ENCODE measurements around the gene NDEL1.
"Not testable (repeated sequence)": the region's sequence is repeated elsewhere in the genome, so short reads cannot be mapped to it uniquely, and the experiment has no call there.

The NDEL1 gene, protein sequence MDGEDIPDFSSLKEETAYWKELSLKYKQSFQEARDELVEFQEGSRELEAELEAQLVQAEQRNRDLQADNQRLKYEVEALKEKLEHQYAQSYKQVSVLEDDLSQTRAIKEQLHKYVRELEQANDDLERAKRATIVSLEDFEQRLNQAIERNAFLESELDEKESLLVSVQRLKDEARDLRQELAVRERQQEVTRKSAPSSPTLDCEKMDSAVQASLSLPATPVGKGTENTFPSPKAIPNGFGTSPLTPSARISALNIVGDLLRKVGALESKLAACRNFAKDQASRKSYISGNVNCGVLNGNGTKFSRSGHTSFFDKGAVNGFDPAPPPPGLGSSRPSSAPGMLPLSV
- total RNA-seq = 190 reads per million, percentile 92 among the genes with 10 or more reads in this experiment

DNA sequence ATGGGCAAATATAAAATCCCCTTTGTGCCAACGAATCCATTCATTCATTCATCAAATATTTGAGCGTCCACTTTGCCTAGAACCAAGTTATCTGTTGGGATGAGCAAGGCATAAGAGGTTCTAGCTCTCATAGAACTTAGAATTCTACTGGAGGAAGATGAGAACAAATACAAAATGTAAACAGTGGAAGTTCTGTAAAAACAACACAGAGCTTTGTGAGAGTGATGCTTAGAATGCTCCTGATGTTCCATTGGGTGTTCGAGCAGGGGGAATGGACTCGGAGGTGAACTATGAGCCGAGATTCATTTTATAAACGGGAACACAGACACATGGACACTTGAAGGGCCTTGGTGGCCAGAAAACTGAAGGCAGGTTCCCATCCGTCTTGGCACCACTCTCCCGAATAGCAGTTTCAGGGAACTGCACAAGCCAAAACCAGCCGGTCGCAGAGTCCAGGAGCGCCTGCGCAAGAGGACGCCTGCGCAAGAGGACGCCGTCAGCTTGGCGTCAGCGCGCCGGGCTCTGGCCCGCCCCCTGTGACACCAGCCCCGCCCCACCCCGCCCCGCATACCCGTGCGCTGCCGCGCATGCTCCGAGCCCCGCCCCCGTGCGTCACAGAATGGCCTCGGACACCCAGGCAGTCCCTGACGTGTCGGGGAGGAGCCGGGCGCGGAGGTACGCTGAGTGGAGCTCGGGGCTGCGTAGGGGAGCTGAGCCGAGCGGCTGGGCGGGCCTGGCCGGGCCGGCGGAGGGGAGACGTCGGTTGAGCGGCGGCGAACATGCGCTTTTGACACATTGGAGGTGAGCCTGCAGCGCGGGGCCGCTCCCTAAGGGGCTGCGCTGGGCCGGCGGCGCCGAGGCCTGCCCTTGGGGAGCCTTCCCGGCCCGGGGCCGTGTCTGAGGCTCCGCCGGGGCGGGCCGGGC, at the start of gene NDEL1:
NDEL1 (plus strand) TSS at position 640 of the 924 bp plus-strand sequence. CDS start 8,388 bp downstream, outside the sequence.
- DNase-seq = peak; percentile 100

DNA sequence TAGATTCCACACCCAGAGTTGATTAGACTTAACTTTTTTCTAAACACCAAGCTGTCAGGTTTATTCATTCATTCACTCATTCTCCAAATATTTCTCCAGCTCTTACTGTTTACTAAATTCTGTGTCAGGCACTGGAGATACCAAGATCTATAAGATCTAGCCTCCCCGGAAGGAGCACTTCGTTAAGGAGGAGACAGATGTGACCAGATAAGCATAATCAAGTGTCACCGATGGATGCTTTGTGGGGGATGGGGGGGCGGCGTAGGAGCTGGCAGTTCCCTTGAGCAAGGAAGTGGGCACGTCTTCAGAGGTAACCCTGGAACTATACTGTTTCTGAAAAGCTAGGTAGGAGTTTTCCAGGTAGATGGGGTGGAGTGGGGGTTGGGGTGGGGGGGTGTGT, 48.8 kb upstream of the NDEL1 start:
- no peak for DNase-seq

DNA sequence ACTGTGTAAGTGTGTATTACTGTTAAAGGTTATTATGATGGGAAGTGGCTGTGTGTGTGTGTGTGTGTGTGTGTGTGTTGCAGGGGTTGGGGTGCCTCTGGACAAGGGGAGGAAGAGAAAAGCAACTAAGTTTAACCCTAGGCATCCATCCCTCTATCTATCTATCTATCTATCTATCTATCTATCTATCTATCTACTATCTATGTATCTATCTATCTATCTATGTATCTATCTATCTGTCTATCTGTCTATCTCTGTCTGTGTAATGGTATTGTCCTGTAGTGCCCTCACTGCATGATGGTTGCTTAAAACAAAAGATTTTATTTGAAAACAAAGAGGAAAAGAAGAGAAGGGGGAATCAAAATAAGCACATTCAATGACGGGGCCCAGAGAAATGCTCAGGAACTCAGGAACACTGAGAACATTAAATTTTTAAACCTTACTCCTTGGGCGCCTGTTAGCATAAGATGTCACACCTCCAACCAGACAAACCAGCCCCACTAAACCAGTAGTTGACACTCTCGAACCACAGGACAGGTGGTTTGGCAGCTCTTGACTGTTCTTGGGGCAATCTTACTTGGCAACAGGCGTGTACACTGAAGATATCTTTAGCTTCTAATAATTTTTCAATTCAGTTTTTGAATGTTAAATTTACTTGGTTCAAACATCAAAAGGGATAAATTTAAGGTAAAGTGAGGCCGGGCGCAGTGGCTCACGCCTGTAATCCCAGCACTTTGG, 47.6 kb upstream of the NDEL1 start:
- DNase-seq = no peak

DNA sequence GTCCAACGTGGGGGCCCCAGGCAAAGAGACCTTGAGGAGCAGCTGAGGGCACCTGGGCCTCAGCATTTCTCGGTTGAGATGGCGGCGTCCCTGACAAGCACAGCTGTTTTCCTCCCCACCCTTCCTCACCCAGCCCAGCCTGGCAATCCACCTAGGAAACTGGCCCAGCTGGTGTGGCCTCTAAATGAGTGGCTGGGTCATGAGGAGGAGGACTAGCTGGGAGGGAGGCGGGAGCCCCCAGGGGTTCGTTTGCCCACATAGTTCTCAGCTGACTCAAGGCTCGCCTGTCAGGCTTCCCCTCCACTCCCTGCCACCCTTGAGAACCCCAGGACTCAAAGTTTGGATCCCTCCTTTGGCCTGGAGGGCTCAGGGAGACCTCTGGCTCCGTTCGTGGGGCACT, 44.0 kb upstream of the NDEL1 start:
- no peak for DNase-seq

DNA sequence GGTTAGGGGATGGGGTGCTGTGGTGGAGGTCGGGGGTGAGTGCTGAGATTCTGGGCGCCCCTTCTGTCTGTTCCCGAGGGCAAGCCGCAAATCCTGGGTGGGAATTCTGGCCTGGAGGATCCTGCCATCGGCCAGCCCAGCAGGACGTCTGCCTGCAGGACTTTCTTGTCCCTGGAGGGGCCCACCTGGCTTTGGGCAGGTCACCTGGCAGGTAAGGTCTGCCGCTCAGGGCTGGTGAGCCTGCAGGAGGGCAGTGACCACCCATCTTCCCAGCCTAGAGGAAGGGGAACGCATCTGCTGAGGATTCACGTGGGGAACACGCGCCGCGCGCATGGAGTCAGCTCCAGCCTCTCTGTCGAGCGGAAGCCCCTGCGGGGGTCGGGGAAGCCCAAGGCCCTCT, 43.4 kb upstream of the NDEL1 start:
- no peak for DNase-seq

DNA sequence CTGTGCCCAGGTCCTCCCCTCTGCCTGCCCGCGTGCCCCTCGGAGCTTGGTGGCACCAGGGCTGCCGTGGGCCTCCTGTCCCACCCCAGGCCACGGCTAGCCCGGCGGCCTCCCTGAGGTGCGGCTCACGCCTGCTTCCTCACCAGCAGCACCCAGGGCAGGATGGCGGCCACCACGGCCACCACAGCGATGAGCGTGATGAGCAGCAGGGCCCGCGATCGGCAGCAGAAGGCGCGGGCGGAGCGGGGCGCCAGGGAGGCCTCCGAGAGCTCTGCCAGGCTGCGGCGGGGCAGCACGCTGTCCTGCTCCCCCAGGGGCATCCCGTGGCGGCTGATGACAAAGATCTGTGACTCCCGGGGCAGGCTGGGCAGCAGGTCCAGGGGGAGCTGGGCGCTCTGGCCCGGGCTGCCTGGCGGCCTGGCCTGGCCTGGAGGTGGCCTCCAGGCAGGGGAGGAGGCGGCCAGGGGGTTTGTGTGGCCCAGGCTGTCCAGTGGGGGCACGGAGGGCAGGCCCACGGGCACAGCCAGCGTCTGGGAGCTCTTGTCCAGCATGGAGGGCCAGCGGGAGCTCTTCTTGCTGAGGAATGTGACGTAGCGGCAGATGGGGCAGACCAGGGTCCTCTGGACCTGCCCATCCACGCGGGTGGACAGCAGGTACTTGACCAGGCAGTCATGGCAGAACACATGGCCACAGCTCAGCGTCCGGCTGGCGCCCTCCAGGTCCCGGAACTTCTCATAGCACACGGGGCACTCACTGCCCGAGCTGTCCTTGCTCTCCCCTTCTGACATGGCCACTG, 42.8 kb upstream of the NDEL1 start:
- no peak for DNase-seq

DNA sequence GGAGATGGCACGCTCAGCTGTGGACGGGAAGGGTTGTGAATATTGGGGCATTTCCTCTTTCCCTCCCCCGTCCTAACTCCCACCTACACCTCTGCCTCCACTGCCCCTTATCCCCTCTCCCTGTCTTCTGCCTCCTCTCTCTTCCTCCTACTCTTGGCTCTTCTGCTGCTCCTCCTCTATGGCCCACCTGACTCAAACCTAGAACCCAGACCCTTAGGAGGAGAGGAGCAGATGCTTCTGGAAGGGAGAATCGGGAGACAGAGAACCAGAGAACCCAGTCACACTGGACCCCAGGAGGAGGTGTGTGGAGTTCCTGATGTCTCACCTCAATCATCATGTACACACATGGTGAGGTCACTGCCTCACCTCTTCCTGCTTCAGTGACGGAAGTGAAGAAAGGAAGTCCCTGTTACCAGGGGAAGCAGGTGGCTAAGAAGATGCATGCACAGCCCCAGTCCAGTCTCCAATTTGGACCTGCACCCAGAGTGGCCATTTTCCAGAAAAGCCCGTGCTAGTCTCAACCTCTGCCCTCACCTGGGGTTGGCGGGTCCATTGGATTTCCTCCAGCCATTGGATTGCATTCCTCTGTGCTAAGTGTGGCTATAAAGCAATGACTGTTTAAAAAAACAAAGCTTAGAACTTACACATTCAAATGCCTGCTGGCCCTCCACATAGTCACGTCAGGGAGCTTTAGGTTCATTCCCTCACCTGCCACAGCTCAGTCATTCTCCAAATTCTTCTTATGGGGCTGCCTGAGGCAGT, 42.0 kb upstream of the NDEL1 start:
- peak; percentile 19 for DNase-seq

DNA sequence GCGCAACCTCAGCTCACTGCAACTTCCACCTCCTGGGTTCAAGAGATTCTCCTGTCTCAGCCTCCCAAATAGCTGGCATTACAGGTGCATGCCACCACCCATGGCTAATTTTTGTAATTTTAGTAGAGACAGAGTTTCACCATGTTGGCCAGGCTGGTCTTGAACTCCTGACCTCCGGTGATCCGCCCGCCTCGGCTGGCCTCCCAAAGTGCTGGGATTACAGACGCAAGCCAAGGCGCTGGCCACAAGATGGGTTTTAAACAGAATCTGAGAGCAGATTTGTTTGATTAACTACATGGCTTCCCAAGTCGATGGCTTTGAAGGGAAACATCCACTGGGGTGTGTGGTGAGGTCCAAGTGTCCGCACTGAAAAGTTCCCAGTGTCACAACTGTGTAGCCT, 41.2 kb upstream of the NDEL1 start:
- DNase-seq = not testable (repeated sequence)

DNA sequence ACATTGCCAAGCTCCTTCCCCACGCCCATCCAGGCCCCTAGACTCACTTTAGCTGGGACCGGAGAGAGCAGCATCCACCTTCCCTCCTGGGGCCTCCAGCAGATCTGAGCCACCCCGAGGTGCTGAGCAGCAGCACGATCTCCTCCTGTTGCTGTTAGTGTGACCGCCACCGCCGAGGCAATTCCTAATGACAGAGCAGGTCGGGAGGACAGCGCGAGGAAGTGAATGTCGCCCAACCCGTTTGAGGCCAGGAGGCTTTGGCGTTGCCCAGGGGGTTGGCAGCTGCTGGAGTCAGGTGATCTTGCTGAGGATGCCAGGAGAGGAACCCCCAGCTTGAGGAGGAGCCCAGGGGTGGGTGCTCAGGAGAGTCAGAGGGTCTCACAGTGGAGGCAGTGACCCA, 38.0 kb upstream of the NDEL1 start, which contains the start of gene RNF222:
RNF222 (minus strand) TSS at position 192 of the 400 bp plus-strand sequence. CDS start 4,366 bp downstream, outside the sequence.
- DNase-seq = no peak

DNA sequence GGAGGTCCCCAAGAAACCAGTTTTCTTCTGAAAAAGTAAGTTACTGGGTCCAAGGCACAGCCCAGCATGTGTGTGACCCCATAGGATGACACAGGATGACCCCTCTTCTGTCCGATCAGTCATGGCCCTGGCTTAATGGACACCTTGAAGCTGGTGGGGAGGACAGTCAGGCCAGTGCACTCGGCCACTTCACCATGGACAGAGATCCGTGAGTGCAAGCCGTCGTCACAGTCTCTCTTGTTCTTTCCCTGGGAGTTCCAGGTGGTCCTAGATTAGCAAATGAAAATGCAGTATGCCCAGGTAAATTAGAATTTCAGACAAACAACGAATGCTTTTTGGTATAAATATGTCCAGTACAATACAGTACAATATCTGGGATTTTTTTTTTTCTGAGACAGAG, 36.7 kb upstream of the NDEL1 start:
- DNase-seq = no peak

DNA sequence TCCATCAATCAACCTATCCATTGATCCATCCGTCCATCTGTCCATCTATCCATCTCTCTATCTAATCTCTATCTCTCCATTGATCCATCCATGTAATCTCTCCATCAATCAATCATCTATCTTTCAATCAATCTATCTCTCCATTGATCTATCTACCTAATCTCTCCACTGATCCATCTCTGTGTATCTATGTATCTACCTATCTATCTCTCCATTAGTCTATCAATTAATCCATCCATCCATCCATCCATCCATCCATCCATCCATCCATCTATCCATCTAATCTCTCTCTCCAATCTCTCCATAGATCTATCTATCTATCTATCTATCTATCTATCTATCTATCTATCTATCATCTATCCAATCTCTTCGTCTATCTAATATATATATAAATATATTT, 34.6 kb upstream of the NDEL1 start:
- DNase-seq = no peak

DNA sequence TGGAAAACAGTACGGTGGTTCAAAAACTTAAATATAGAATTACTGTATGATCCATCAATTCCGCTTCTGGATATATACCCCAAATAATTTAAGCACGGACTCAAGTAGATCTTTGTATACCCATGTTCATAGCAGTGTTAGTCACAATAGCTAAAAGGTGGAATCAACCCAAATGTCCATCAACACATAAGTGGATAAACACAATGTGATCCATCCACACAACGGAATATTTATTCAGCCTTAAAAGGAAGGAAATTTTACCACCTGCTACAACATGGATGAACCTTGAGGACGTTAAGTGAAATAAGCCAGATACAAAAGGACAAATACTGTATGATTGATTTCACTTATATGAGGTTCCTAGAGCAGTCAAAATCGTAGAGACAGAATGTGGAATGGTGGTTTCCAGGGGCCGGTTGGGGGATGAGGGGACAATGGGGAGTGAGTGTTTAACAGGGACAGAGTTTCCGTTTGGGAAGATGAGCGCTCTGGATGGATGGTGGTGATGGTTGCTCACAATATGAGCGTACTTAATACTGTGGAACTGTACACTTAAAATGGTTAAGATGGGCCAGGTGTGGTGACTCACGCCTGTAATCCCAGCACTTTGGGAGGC, 32.7 kb upstream of the NDEL1 start:
- no peak for DNase-seq

DNA sequence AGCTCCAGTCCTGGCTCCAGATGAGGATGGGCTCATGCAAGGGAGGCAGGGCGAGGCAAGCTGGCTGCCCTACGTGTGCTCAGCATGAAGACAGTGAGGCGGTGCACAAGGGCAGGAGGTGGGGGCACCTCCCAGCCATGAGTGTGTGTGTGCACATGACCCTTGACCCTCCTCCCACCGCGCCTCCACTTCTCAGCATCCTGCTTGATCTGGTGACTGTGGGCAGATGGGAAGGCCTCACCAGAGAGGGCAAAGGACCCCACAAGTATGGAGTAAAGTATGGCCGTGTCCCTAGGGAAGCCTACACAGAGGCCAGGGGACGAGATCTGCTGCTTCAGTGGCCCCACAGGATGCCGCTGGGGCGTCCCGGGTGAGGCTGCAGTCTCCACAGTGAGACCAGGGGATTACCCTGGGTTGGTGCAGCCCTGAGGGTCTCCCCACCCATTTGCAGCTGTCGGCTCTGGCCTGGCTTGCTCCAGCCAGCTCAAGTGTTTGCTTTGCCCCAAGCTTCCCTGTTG, 30.1 kb upstream of the NDEL1 start:
- no peak for DNase-seq

DNA sequence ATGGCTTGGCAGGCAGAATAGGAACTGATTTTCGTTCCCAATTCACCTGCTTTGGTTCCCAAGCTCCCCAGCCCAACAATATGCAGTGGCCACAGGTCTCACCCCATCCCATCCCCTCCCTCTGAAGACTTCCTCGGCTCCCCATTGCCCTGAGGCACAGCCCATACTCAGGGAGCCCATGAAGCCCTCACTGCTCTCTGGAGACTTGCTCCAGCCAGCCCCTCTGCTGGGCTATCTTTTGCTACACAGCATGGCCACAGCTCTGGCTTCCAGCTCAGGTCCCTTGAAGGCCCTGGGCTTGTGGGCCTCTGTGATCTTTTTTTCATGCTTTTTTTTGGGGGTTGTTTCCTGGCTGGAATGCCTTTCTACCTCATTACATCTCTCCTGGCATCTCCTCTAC, 29.5 kb upstream of the NDEL1 start:
- DNase-seq = no peak

DNA sequence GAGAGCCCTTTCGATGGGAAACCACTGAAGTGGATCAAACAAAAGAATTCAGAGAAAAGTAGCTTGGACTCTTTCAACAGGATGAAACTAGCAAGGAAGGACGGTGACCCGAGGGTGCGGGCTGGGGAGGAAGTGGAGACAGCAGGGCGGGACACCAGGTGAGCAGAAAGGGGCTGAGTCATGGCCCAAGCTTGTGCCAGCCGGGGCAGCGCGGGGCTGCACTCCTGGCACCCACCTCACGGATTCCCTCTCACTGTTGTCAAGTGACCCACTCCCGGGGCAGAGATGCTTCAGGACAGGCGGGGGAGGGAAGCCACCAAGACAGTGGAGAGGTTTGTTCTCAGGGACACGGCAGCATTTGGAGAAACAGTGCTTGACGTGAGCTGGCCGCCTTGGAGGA, 27.3 kb upstream of the NDEL1 start:
- DNase-seq = no peak

DNA sequence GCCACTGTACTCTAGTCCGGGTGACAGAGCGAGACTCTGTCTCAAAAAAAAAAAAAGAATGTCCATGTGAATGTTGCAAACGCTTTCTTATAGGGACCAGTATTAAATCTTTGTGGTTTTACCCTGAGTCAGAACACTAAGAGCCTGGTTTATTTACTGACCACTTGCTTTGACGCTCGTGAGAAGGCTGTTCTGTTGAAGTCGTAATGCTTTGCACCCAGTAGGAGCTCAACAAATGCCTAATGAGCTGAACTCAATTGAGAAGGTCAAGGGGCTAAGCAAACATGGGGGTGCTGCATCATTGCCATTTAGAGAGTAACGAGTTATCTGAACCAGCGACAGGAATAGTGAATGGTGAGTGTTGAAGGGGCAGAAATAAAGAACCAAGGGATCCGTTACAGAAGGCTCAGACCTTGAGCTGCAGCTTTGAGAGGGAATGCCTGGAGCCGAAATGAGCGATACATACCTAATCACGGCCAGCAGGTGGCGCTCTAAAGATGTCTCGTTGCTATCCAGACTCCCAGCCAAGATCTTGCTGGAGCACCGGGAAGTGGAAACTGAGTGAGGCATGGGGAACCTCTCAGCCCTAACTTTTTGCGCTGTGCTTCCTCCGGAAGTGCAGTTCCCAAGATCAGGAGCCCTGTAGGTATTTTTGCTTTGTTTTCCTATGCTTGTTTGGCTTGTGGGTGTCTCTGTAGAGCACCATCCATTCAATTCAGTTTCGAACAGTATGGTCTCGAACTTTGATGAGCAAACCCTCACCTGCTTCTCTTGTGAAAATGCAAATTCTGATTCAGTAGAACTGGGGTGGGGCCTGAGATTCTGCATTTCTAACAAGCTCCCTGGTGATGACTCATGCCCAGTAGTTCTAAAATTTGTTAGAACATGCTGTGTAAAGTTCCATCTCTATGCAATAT, 25.5 kb upstream of the NDEL1 start:
- peak; percentile 79 for DNase-seq

DNA sequence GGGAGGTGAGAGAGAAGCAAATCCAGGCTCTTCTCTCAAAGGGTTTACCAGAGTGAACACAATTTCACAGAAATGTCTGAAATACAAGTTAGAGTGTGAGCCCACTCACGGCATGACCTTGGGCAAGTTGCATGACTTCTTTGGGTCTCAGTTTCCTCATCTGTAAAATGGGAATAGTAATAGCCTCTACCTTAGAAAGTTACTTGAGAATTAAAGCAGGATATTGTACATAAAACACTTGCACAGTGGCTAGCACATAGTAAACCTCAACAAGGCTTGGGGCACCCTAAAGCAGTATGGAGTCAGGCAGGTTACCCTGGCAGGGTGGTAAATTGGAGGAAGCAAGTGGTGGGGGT, 24.8 kb upstream of the NDEL1 start:
- DNase-seq = no peak

DNA sequence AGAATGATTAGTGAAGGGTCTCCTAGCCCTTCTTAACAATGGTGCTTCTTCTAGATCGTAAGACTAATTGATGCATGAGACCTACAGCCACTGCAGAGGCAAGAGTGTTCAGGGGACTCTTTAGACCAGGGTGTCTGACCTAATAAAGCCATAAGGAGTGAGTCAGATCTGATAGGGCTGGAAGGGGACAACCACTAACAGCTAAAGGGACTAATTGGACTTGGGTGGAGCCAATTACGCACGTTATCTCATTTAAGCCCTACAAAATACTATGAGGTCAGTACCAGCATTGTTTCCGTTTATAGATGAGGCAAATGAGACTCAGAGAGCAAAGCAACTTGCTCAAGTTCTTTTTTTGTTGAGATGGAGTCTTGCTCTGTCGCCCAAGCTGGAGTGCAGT, 23.6 kb upstream of the NDEL1 start:
- DNase-seq = no peak

DNA sequence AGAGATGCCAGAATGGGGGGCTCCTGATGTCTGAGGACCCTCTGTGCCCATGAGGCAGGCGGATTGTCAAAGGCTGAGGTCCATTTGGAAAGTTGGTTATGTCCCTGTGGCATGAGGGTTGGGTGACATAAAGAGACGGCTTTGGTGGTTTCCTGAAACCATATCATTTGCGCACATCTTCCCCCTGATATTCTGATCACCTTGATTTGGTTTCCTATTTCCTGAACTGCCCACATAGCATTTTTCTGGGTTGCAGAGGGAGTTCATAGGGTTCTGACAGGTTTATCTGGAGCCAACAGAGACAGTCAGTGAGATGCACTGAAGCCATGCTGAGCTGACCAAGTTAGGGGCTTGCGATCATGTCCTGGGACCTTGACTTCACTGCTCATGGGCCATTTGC, 22.4 kb upstream of the NDEL1 start:
- no peak for DNase-seq

DNA sequence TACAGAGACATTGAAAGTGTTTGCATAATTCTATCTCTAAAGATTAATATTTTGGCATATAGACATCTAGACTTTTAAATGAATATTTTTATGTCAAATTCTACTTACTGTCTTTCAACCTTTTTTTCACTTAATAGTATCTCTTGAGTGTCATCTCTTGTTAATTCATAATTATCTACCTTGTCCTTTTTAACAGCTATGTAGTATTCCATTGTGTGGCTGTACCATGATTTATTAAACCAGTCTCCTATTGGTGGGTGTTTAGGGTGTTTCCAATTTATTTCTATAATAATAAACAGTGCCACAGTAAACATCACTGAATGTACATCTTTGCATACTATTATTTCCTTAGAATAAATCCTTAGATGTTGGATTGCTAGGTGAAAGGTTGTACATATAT, 21.7 kb upstream of the NDEL1 start:
- DNase-seq = no peak
